HG03159 (cell line): Measurements from ENCODE around the gene SLC35F6.
"Not testable (repeated sequence)": the region's sequence is repeated elsewhere in the genome, so short reads cannot be mapped to it uniquely, and the experiment has no call there.

Experiments
- ATAC-seq: cut with Tn5 transposase; IDR thresholded peaks from one replicate; pipeline ENCODE4 v1.9.1; 2021; ENCODE audit warnings: mild to moderate bottlenecking, moderate library complexity; ENCODE audit not compliant: unreplicated experiment

SLC35F6 gene

DNA sequence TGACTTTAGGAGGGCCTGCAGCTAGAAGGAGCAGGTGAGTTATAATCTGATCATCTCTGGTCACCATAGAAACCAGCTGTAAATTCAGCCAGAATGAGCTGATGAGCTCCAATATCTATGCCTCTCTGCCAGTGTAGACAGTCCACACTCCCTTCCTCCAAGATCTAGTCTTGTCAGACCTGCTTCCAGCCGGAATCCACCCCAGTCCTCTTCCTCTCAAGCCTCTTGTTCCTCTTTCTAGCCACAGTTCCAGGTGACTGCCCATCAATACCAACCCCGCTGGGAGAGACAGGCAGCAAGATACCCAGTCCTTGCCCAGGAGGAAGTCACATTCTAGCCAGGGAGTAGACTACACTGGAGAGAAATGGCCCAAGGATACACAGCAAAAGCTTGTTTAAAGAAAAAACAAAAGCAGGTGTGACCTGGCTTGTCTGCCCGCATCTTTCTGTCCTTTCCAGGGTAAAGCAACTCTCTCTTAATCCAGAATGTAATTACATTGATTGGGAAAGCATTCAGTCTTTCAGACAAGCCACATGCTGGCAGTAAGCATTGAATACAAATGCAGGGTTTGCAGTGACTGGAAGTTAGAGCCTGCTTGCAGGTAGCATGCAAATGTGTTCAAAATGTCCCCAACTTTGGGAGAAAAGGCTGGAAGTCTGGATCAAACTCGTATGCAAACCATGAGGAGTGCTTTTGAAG is 9.0 kb upstream of the SLC35F6 start:
- no peak for ATAC-seq

DNA sequence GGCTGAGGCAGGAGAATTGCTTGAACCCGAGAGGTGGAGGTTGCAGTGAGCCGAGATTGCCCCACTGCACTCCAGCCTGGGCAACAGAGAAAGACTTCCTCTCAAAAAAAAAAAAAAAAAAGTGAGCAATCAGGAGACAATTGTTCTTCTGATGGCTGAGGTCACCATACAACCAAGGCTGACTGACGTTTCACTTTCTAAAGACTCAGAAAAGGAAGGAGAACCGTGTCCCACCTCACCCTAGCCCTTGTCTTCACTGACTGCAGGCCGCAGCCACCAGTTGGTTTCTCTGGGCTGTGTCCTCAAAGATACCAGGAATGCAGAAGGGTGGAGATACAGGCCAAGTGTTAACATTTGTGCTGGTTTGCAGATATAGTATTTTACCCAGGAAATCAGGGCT is 7.7 kb upstream of the SLC35F6 start:
- no peak for ATAC-seq

DNA sequence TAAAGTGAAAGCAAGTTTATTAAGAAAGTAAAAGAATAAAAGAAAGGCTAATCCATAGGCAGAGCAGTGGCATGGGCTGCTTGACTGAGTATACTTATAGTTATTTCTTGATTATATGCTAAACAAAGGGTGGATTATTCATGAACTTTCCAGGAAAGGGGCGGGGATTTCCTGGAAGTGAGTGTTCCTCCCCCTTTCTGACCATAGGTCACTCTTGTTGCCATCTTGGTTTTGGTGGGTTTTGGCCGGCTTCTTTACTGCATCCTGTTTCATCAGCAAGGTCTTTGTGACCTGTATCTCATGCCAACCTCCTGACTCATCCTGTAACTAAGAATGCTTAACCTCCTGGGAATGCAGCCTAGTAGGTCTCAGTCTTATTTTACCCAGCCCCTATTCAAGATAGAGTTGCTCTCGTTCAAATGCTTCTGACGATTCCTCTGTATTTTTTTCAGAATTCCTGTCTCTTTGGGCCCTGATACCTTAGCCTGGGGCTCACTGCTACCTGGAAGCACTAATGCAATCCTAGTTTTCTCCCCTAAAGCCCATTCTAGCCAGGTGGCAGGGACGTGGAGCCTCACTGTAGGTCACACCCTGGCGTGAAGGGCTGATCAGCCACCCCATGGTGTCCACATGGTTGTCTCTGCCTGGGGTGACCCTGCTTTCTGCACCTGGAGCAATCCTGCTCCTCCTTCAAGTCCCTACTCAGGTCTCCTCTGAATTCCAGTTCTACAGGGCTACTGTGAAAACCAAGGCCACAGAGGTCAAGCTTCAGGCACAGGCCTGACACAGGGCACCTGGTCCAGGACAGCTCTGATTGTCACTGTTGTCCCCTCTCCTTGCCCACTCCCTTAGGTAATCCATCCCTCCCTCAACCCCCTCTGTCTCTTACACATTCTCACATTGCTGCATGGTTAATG is 6.0 kb upstream of the SLC35F6 start:
- ATAC-seq, result no peak

DNA sequence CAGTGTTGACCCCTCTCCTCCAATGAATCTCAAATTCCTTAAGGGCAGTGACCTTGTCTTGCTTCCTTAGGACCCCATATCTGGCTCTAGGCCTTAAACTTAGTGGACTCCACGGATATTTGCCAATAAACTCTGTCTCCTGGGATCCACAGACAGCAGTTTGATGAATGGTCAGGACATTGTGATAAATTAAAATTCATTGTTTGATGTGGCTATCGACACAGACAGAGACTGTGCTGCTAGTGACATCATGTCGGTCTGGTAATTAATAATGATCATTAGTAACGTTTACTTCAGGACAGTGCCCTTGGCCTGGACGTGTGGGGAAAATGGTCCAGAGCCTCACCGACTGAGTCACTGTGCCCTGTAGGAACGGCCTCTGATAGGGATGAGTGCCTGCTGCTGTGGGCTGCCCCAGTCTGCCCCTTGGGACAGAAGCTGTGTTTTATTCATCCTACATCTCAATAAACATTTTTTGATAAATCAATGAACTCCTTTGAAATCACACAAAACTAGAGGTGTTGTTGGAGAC is 5.2 kb upstream of the SLC35F6 start:
- ATAC-seq, result no peak

DNA sequence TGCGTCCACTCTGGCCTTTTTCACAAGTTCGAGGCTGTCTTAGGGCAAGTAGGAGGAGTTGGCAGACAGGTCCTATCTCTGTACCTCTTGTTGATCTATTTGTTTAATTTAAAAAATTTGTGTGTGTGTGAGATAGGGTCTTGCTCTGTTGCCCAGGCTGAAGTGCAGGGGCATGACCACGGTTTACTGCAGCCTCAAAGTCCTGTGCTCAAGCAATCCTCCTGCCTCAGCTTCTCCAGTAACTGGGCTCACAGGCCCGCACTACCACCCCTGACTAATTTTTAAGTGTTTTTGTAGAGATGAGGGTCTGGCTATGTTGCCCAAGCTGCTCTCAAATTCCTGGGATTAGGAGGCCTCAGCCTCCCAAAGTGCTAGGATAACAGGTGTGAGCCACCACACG is 4.2 kb upstream of the SLC35F6 start:
- ATAC-seq, result no peak

DNA sequence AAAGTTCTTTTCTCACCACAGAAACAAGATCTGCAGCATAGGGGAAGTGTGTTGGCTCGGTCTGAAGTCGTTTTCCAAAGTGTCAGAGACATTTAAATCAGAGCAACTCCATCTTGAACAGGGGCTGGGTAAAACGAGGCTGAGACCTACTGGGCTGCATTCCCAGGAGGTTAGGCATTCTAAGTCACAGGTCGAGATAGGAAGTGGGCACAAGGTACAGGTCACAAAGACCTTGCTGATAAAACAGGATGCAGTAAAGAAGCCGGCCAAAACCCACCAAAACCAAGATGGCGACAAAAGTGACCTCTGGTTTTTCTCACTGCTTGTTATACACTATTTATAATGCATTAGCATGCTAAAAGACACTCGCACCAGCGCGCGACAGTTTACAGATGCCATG is 3.1 kb upstream of the SLC35F6 start:
- not testable (repeated sequence) for ATAC-seq

DNA sequence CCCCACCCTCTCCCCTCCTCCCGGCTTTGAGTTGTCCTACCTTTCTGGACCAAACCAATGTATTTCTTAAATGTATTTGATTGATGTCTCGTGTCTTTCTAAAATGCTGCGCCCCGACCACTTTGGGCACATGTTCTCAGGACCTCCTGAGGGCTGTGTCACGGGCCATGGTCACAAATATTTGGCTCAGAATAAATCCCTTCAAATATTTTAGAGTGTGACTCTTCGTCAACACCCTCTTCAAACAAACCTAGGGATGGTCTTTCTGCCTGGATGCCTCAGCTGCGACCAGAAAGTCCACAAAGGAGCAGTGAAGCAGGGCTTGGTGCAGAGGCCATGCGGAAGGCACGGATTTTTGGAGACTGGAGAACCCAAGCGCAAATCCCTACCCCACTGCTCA is 1.1 kb upstream of the SLC35F6 start:
- ATAC-seq, result no peak

DNA sequence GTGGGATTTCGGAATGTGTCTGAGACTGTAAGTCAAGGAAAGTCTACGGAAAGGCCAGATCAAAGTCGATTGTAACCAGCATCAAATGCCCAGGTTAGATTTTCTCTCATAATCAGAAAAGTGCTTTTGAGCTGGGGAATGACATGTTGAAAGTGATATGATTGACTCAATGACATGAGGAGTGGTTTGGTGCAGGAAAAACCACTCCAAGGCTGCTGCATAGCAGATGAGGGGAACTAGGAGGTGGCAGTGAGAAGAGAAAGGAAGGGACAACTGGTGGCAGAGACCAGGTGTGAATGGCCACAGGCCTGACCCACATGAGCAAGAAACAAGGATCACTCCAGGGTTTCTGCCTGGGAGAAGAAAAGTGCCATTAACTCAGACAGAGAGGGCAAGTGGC is 822 bp downstream of the SLC35F6 start:
- ATAC-seq, result no peak

DNA sequence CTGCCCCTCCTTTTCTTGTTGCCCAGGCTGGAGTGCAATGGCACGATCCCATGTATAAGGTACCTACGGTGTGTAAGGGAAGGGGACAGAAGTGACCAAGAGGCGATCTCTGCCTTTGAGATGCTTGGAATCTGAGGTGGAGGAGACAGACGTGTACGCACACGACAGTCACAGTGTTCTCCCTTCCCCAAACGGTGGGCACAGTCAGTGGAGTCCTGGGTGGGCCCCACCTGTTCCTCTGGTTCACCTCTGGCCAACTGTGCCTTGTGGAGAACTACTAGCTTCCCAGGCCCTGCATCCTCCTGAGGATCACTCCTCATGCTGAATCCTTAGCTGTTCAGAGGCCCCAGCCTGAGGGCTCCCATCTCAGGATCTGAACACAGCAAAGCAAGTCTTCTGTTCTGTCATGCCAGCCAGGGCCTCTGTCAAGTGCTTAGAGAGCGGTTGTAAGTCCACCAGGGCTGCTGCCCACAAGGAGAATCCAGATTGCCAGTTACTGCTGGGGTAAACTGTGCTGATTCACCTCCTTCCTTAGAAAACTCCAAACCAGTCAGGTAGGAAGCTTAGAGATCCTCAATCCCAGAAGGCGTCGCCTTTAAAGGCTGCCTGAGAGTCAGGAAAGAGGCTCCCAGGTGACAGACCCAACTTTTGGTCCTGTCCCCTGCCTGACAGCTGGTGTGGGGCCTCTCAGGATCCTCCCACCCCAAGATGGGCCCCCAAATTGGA is 1.6 kb downstream of the SLC35F6 start:
- ATAC-seq, result no peak

DNA sequence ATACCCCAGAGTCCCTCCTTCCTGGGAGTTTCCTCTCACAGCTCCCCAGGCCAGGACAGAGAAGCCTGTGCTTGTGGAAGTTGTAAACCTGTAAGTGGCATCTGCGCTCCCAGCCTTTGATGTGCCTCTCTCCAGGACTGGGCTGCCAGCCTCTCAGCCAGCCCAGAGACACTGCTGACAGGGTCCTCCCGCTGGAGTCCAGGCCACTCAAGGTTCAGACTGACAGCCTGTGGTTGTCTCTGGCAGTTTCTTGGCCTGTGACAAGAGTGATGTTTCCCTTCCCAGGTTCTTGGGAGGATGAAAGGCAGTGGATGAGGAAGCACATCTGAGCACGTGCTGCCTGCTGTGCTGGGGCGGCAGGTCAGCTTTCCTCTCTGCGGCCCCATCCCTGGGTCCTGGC is 3.0 kb downstream of the SLC35F6 start:
- ATAC-seq, result no peak

DNA sequence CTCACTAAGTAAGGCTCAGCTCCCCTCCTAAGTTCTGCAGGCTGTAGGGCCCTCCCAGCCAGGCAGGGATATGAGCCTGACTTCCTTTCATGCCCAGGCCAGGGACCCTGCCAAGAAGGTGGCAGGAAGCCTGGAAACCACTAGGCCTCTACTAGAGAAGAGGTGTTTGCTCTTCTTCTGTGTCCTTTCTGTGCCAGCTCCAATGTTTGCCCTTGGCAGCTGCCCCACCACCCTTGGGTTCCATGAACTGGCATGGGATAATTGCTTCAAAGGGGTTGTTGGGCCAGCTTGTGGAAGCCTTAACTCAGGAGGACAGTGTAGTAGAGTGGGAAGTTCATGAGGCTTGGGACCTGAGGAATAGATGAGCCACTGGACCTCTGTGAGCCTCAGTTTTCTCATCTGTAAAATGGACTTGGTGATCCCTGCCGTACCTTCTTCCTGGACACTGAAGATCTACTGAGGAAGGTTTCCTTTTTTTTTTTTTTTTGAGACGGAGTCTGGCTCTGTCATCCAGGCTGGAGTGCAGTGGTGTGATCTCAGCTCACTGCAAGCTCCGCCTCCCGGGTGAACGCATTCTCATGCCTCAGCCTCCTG is 3.9 kb downstream of the SLC35F6 start:
- no peak for ATAC-seq

DNA sequence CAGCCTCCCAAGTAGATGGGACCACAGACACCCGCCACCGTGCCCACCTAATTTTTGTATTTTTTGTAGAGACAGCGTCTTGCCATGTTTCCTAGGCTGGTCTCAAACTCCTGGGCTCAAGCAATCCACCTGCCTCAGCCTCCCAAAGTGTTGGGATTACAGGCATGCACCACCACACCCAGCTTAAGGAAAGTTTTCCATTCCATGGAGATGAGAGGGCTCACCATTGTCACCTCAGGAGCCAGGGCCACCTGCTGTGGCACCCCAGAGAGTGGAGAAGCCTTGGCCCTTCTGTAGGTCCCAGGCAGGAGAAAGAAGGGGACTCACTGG is 4.6 kb downstream of the SLC35F6 start:
- no peak for ATAC-seq

DNA sequence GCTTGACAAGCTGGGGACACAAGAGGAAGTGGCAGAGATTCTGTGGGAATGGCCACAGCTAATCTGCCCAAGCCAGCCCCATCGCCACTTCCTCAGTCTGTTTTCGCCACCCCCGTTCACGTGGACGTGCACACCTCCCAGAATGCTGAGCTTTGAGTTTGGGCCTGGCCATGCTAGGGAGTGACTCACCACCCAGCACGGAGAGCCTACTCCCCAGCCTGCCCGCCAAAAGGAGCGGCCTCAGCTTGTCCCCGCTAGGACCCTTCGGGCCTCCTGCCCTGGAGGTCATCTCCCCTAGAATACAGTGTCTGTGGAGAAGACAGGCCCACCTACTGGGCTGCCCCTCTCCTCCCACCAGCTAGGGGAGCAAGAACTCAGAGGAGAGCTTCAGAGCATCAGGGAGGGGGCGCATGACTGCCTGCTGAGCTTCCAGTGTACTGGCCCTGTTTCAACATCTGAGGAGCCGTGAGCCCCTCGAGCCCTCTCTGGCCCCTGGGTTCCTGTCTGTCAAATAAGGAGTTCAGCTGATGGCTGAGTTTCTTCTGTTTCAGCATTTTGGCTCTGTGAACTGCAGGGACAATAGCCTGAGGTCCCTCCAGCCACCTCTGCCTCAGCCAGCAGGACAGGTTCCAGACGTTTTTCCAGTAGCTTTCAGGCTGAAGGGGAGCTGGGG is 5.1 kb downstream of the SLC35F6 start:
- no peak for ATAC-seq

DNA sequence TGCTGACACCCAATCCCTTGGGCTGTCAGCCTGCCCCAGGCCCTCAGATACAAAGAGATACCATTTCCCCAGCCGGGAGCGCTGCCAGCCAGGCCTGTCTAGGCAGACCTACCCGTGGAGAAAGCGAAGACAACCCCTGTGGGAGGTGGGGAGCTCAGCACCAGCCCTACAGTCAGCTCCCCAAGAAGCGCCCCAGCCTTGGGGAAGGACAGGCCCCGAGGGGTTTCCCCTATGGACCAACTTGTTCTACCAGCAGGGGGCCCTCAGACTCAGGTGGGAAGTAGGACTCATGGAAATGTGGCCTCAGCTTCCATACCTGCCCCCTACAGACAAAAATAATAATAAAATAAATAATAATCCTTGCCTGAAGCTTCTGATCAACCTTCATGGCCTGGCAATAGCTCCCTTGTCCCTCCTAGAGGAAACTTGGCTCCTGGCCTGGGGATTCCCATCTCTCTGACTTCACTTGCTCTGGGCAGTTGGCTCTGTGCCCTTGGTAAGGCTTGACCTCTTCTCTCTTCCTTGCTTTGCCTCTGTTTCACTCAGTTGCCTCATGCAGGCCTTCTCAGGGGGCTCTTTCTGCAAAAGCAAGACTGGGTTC is 7.0 kb downstream of the SLC35F6 start:
- no peak for ATAC-seq

DNA sequence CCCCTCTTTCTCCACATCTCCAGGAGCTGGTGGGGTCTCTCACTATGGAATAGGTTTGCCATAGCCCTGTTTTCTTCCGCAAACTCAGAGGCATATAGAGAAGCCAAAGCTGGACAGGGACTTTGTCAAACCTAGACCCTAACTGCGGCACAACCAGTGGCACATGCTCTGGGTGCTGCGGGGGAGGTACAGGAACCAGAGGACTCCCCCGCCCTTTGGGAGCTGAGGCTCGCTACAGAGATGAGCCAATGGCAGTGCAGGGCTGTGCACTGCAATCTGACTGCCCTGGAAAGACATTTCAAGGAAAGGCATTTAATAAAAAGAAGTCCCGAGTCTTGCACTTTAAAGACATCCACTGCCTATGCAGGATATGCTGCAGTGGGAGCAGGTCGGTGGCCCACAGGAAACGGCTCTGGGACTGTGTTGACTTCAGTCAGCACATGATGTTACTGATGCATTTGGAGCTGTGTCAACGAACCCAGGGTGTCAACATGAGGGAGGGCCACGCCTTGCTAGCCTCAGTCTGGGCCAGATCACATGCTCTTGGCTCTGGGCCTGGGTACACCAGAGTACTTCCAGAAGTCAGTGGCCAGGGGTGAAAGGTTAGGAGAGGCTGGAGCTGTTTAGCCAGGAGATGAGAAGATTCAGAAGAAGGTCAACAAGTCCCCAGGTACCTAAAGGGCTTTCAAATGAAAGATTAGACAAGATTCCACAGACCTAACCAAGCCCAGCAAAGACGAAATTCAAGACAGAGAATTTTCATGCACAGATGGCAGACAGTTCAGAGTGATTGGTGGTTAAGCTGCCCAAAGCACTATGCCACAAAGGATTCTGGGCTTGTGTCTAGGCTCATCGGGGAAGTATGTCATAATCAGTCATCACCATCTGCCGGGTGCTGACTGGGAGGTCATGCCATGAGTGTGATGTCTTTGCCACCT is 8.2 kb downstream of the SLC35F6 start:
- ATAC-seq, result no peak

DNA sequence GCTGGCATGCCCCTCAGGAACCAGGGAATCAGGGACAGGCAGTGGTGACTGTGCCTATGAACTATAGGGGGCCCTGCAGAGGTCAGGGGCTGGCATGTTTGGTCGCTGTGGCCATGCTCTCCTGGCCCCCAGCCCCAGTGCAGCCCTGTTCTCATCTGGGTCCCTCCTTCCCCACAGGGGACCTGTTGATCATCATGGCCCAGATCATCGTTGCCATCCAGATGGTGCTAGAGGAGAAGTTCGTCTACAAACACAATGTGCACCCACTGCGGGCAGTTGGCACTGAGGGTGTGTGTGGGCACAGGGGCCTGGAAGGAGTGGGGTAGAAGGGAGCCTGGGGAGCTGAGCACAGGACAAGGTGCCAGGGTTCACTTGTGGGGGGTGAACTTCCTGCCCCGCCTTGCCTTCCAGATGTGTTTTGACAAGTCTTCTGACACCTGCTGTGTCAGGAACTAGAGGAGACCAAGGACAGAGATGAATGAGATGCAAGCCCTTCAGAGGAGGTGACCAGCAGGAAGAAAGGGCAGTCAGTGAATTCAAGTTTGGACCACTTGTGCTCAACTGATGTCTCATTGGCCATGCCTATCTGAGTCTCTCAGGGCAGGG is 12.2 kb downstream of the SLC35F6 start:
- no peak for ATAC-seq

DNA sequence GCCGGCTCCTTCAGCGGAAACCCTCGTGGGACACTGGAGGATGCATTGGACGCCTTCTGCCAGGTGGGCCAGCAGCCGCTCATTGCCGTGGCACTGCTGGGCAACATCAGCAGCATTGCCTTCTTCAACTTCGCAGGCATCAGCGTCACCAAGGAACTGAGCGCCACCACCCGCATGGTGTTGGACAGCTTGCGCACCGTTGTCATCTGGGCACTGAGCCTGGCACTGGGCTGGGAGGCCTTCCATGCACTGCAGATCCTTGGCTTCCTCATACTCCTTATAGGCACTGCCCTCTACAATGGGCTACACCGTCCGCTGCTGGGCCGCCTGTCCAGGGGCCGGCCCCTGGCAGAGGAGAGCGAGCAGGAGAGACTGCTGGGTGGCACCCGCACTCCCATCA is 14.0 kb downstream of the SLC35F6 start:
- no peak for ATAC-seq

DNA sequence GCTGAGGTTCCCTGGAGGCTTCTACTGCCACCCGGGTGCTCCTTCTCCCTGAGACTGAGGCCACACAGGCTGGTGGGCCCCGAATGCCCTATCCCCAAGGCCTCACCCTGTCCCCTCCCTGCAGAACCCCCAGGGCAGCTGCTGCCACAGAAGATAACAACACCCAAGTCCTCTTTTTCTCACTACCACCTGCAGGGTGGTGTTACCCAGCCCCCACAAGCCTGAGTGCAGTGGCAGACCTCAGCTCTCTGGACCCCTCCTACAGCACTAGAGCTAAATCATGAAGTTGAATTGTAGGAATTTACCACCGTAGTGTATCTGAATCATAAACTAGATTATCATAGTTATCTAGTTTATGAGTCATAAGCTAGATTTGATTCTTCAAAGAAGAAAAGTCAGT is 14.4 kb downstream of the SLC35F6 start:
- no peak for ATAC-seq
